ENCODE data around the gene GNA14. TPM values are rescaled to one million over a fixed set of nuclear protein-coding genes. Genes with fewer than 3 reads are reported as not detected.

GNA14 gene
- total and polyA plus RNA-seq, 2 experiments from 2014 or later = 3.9 to 10.5 TPM

DNA sequence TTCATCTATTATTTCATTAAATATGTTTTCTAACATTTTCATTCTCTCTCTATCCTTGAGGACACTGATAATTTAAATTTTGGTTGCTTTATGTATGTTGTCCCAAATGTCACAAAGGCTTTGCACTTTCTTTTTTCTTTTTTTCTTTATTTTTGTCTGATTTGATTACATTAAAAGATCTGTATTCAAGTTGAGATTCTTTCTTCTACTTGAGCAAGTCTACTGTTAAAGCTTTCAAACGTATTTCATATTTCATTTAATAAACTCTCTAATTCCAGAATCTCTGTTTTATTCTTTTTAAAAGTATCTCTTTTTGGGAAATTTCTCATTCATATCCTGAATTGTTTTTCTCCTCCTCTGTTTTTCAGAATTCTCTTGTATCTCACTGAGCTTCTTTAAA is 106.5 kb downstream of the GNA14 start:
- H3K9me3 Mint-ChIP-seq = peaks cover 31% of the 10 kb centered on the region

More for the DNA sequence above, 106.5 kb downstream of the GNA14 start:
- peaks cover 33% of the 10 kb centered on the region for H3K36me3 Mint-ChIP-seq (ENCODE audit: low read depth)
- Histone ChIP-seq H3K27me3 (ENCODE audit: insufficient read depth) (no peaks in the 10 kb centered on the region), H3F3A (replicated peaks; ENCODE audit: low read depth) (no peaks in the 10 kb centered on the region), H3K4me2 (no peak overlapping the region), H4K20me1 (replicated peaks; ENCODE audit: insufficient read depth) (no peaks in the 10 kb centered on the region), H3K79me2 (replicated peaks; ENCODE audit: insufficient read depth) (no peaks in the 10 kb centered on the region), H3K4me1 (ENCODE audit: insufficient read depth) (peaks cover 7% of the 10 kb centered on the region), H3K27ac (ENCODE audit: low read depth) (no peak overlapping the region), H3K9me2 (ENCODE audit: insufficient read depth) (no peaks in the 10 kb centered on the region), H3K36me3 (ENCODE audit: insufficient read depth) (no peaks in the 10 kb centered on the region), H2AFZ (no peak overlapping the region), H3K4me3 (no peak overlapping the region)
- no peak overlapping the region for H3K27ac Mint-ChIP-seq
- ATAC-seq = no peak
- TF ChIP-seq STAT1 (IDR thresholded peaks at IDR 0.05; ENCODE audit: unreplicated experiment) (no peak), REST (IDR thresholded peaks at IDR 0.05; ENCODE audit: unreplicated experiment) (no peak), ZNF114 (CRISPR knock-in tag; IDR thresholded peaks at IDR 0.05) (no peak), ETS1 (IDR thresholded peaks at IDR 0.05) (no peak), EZH2phosphoT487 (IDR thresholded peaks at IDR 0.05; ENCODE audit: unreplicated experiment) (no peak), POLR2AphosphoS5 (IDR thresholded peaks at IDR 0.05; ENCODE audit: low read depth) (no peak), JUNB (IDR thresholded peaks at IDR 0.05; ENCODE audit: unreplicated experiment) (no peak), ZNF462 (CRISPR knock-in tag; IDR thresholded peaks at IDR 0.05) (no peak), CREB1 (CRISPR knock-in tag; IDR thresholded peaks at IDR 0.05; ENCODE audit: low read depth) (no peak)
- TF ChIP-seq, protein P1, sequence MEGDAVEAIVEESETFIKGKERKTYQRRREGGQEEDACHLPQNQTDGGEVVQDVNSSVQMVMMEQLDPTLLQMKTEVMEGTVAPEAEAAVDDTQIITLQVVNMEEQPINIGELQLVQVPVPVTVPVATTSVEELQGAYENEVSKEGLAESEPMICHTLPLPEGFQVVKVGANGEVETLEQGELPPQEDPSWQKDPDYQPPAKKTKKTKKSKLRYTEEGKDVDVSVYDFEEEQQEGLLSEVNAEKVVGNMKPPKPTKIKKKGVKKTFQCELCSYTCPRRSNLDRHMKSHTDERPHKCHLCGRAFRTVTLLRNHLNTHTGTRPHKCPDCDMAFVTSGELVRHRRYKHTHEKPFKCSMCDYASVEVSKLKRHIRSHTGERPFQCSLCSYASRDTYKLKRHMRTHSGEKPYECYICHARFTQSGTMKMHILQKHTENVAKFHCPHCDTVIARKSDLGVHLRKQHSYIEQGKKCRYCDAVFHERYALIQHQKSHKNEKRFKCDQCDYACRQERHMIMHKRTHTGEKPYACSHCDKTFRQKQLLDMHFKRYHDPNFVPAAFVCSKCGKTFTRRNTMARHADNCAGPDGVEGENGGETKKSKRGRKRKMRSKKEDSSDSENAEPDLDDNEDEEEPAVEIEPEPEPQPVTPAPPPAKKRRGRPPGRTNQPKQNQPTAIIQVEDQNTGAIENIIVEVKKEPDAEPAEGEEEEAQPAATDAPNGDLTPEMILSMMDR (conservative IDR thresholded peaks at IDR 0.05; ENCODE audit: low read depth in 2 of 2) = no peak
- DNase-seq (ENCODE audit: low spot score) = no peak
- peaks cover 2% of the 10 kb centered on the region for H3K27me3 Mint-ChIP-seq (ENCODE audit: insufficient read depth, low read depth, poor library complexity)
- peaks cover 23% of the 10 kb centered on the region for H3K4me1 Mint-ChIP-seq
- H3K4me3 Mint-ChIP-seq = no peak overlapping the region

All from GM23338 (cell line).